ENCODE data around the gene STAM.
"Not testable (repeated sequence)": the region's sequence is repeated elsewhere in the genome, so short reads cannot be mapped to it uniquely, and the experiment has no call there.

STAM gene

GRCh38 chr10:17722317-17723014 is 78.5 kb downstream of the STAM start:
- DNase-seq, result not testable (repeated sequence)

- DNase-seq, result no peak
Observed at GRCh38 chr10:17725703-17726102, 81.8 kb downstream of the STAM start.

- DNase-seq, result no peak
Observed at GRCh38 chr10:17729630-17730029, 85.7 kb downstream of the STAM start.

GRCh38 chr10:17730667-17731066 is 86.7 kb downstream of the STAM start:
- no peak for DNase-seq

- no peak for DNase-seq
Observed at GRCh38 chr10:17731331-17732020, 87.5 kb downstream of the STAM start.

- DNase-seq, result no peak
Observed at GRCh38 chr10:17733620-17734019, 89.7 kb downstream of the STAM start.

GRCh38 chr10:17734432-17735080 is 90.6 kb downstream of the STAM start:
- no peak for DNase-seq

GRCh38 chr10:17735166-17735941 is 91.4 kb downstream of the STAM start:
- no peak for DNase-seq

GRCh38 chr10:17736223-17736622 is 92.3 kb downstream of the STAM start:
- DNase-seq, result no peak

- peak in 14 of 58 donors; percentile 2 to 39 (median 12) for DNase-seq
Observed at GRCh38 chr10:17737027-17737965, 93.3 kb downstream of the STAM start.

GRCh38 chr10:17740668-17741067 is 96.7 kb downstream of the STAM start:
- no peak for DNase-seq

- peak in 24 of 58 donors; percentile 3 to 71 (median 22) for DNase-seq
Observed at GRCh38 chr10:17742918-17743317, 99.0 kb downstream of the STAM start.

- DNase-seq, result no peak
Observed at GRCh38 chr10:17743437-17743836, 99.5 kb downstream of the STAM start.

GRCh38 chr10:17744341-17744861 is 100.5 kb downstream of the STAM start:
- no peak for DNase-seq

- DNase-seq, result no peak
Observed at GRCh38 chr10:17747883-17748550, 104.1 kb downstream of the STAM start.

GRCh38 chr10:17749890-17750289 is 105.9 kb downstream of the STAM start:
- no peak for DNase-seq

GRCh38 chr10:17751781-17752445 is 108.0 kb downstream of the STAM start, which contains the start of gene TMEM236:
TMEM236 (plus strand) TSS chr10:17752201; CDS start chr10:17752296, 95 bp downstream.
- no peak for DNase-seq

GRCh38 chr10:17756557-17757217 is 112.7 kb downstream of the STAM start:
- no peak for DNase-seq
